Natural killer cell (primary cell): ENCODE data around the gene DTNB. TPM values are rescaled to one million over a fixed set of nuclear protein-coding genes. Genes with fewer than 3 reads are reported as not detected.

Source experiments
- ATAC-seq, 3 donors: fragments of 150-1000 bp in 2 of 3; fragments of 200-7000 bp in 1 of 3; cut with Tn5 transposase; 1 replicate in 1 of 3; 2 replicates in 2 of 3; pipeline ENCODE4 v1.10.0; 2021; ENCODE audit warnings: mild to moderate bottlenecking in 2 of 3, moderate library complexity in 2 of 3
- DNase-seq, 2 donors: peaks; one replicate each; pipeline versions ENCODE4 v3.0.0 to v3.0.0-alpha.2; 2013 to 2021; ENCODE audit warnings: mixed read lengths in 1 of 2
- H3K27ac ChIP-seq: one replicate; pipeline ENCODE4 v1.5.1; 2013; ENCODE audit warnings: mild to moderate bottlenecking, low read length
- H3K27me3 ChIP-seq: one replicate; pipeline ENCODE4 v1.6.1; 2013; ENCODE audit warnings: low read length; ENCODE audit not compliant: control insufficient read depth, insufficient read depth
- H3K36me3 ChIP-seq: one replicate; pipeline ENCODE4 v1.6.1; 2013; ENCODE audit warnings: low read length; ENCODE audit not compliant: control insufficient read depth, insufficient read depth
- H3K4me1 ChIP-seq: one replicate; pipeline ENCODE4 v1.6.1; 2013; ENCODE audit warnings: low read length; ENCODE audit not compliant: control insufficient read depth, insufficient read depth
- H3K4me3 ChIP-seq: one replicate; pipeline ENCODE4 v1.5.1; 2013; ENCODE audit warnings: low read length
- H3K9me3 ChIP-seq: one replicate; pipeline ENCODE4 v1.6.1; 2013; ENCODE audit warnings: low read length; ENCODE audit not compliant: control insufficient read depth, insufficient read depth
- H3K27ac Mint-ChIP-seq, 2 donors: one replicate each; pipeline ENCODE4 v1.8.0; 2022; ENCODE audit warnings: mild to moderate bottlenecking in 2 of 2, mixed read lengths in 2 of 2, moderate library complexity in 1 of 2
- H3K27me3 Mint-ChIP-seq, 2 donors: one replicate each; pipeline ENCODE4 v1.8.0; 2022; ENCODE audit warnings: low read depth in 2 of 2, mixed read lengths in 2 of 2
- H3K36me3 Mint-ChIP-seq: one replicate; pipeline ENCODE4 v1.8.0; 2022; ENCODE audit warnings: mixed read lengths
- H3K4me1 Mint-ChIP-seq, 2 donors: one replicate each; pipeline ENCODE4 v1.8.0; 2022; ENCODE audit warnings: mixed read lengths in 2 of 2
- H3K4me3 Mint-ChIP-seq: one replicate; pipeline ENCODE4 v1.8.0; 2022; ENCODE audit warnings: mild to moderate bottlenecking, moderate library complexity, mixed read lengths
- H3K9me3 Mint-ChIP-seq, 2 donors: one replicate each; pipeline ENCODE4 v1.8.0; 2022; ENCODE audit warnings: mixed read lengths in 2 of 2
- CTCF ChIP-seq: fragments of 200-600 bp; IDR thresholded peaks from one replicate; pipeline ENCODE4 v1.8.0; 2022; ENCODE audit warnings: antibody characterized with exemption
- WGBS: methylation state at CpG from one replicate; pipeline ENCODE4 v1.1.7; 2013; ENCODE audit warnings: missing lambda C conversion rate; ENCODE audit not compliant: insufficient coverage; 5-methylcytosine and 5-hydroxymethylcytosine counted together
- intact Hi-C: fragments of 100-400 bp; cut with micrococcal nuclease; formaldehyde crosslinking; loops from one replicate; pipeline ENCODE4 v1.14.2; 2022
- total RNA-seq, 4 donors: library from RNA; stranded (reverse); fragments of 120-200 nt in 1 of 4; gene quantifications; one replicate each; pipeline versions ENCODE4 v1.2.3 to v1.2.4, GENCODE V29; 2013 to 2022

The DTNB gene
- total RNA-seq, 3 donors from 2014 or later (not counting 1 experiment from before 2014, with no cell fraction given), result 20.8 to 33.7 (median 23.6) TPM

- Histone ChIP-seq H3K36me3 (no peaks in the 10 kb centered on the region), H3K27me3 (no peaks in the 10 kb centered on the region), H3K27ac (no peak overlapping the region), H3K9me3 (no peaks in the 10 kb centered on the region), H3K4me3 (no peak overlapping the region), H3K4me1 (peaks cover 36% of the 10 kb centered on the region)
- Mint-ChIP-seq H3K27ac (no peak overlapping the region), H3K4me3 (no peak overlapping the region), H3K27me3 (peaks cover 7 to 14% of the 10 kb centered on the region in 2 donors), H3K9me3 (no peaks in the 10 kb centered on the region), H3K4me1 (peaks cover 23 to 30% of the 10 kb centered on the region in 2 donors), H3K36me3 (no peaks in the 10 kb centered on the region)
- no peak for ATAC-seq
- TF ChIP-seq CTCF, result no peak
- WGBS, result 97% methylated on average over 4 of the region's 4 CpGs
- intact Hi-C loops, result no loop called here
- DNase-seq, result no peak
Measured at GRCh38 chr2:25374411-25374810, 299.0 kb downstream of the DTNB start.

DNA sequence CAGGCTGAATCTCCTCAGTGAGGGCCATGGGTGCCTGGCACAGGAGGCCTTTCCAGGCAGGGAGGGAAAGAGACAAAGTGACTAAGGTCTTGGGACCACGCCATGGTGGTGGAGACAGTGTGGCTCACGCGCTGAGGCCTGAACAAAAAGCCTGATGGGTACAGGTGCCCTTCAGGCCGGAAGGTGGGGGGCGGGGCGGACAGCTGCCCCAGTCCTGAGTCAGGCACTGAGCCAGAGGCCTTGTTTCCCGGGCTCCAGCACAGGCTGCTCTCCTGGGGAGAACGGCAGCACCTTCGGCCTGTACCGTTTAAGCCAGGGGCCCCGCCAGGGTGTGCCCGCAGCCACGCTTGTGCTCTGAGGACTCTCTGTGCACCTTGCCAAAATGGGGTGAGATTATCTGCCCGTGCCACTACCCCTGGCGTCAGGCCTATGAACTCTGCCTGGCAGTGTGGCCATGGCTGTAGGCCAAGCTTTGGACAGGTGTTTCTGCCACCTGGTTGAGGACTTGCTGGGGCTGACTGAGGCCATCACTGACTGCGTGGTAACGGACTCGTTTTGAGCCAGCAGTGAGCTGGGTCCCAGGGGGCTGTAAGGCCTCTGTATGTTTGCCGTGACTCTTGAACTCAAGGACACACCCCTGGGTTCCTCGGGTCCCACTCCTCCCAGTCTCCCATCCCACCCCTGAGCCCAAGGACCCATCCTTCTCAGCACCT lies 300.0 kb downstream of the DTNB start:
- no peak for TF ChIP-seq CTCF
- DNase-seq, result no peak

GRCh38 chr2:25372405-25373268 lies 300.7 kb downstream of the DTNB start:
- intact Hi-C loops, result no loop called here
- H3K27ac ChIP-seq, result no peak overlapping the region
- no peaks in the 10 kb centered on the region for H3K9me3 ChIP-seq
- TF ChIP-seq CTCF, result no peak
- no peaks in the 10 kb centered on the region for H3K36me3 ChIP-seq
- H3K9me3 Mint-ChIP-seq, result no peaks in the 10 kb centered on the region
- peaks cover 18% of the 10 kb centered on the region for H3K4me1 ChIP-seq
- DNase-seq (no peak), ATAC-seq (no peak)
- H3K4me3 Mint-ChIP-seq, result no peak overlapping the region
- WGBS, result 95% methylated on average over 25 of the region's 25 CpGs
- peaks cover 16 to 19% of the 10 kb centered on the region in 2 donors for H3K4me1 Mint-ChIP-seq
- no peak overlapping the region for H3K4me3 ChIP-seq
- H3K36me3 Mint-ChIP-seq, result no peaks in the 10 kb centered on the region
- no peak overlapping the region for H3K27ac Mint-ChIP-seq
- peaks cover 6 to 11% of the 10 kb centered on the region in 2 donors for H3K27me3 Mint-ChIP-seq
- no peaks in the 10 kb centered on the region for H3K27me3 ChIP-seq

More for the DNA sequence above, 300.0 kb downstream of the DTNB start:
- Mint-ChIP-seq H3K4me3 (no peak overlapping the region), H3K4me1 (peaks cover 19 to 27% of the 10 kb centered on the region in 2 donors), H3K27me3 (peaks cover 7 to 11% of the 10 kb centered on the region in 2 donors), H3K9me3 (no peaks in the 10 kb centered on the region), H3K36me3 (no peaks in the 10 kb centered on the region), H3K27ac (no peak overlapping the region)
- H3K4me1 ChIP-seq, result peaks cover 26% of the 10 kb centered on the region
- H3K36me3 ChIP-seq, result no peaks in the 10 kb centered on the region
- intact Hi-C loops, result no loop called here
- no peak for ATAC-seq
- H3K4me3 ChIP-seq, result no peak overlapping the region
- no peak overlapping the region for H3K27ac ChIP-seq
- H3K9me3 ChIP-seq, result no peaks in the 10 kb centered on the region
- WGBS, result 93% methylated on average over 20 of the region's 20 CpGs
- no peaks in the 10 kb centered on the region for H3K27me3 ChIP-seq
